ENCODE data around the gene EEF1A2. TPM values are rescaled to one million over a fixed set of nuclear protein-coding genes. Genes with fewer than 3 reads are reported as not detected.
A peak's percentile ranks its signal among the peaks of the same experiment; 100 is the strongest.

EEF1A2 gene
- total and polyA plus RNA-seq, 7 experiments from 2014 or later, result 0.08 to 1.5 (median 0.53) TPM; not detected in 2

GRCh38 chr20:63446216-63447024, 52.5 kb downstream of the EEF1A2 start:
- intact Hi-C loops (cut with micrococcal nuclease), result no loop called here
- ChIA-PET POLR2A (no interaction called here), CTCF (no interaction called here)
- Histone ChIP-seq H3K27ac (ENCODE audit: low read depth, low read length) (no peak overlapping the region), H3K4me3 (ENCODE audit: low read length) (no peak overlapping the region), H3K4me1 (ENCODE audit: control insufficient read depth in 2 of 2, insufficient read depth in 2 of 2, low read length in 2 of 2) (peaks cover 10 to 11% of the 10 kb centered on the region in 2 donors), H3K27me3 (ENCODE audit: control insufficient read depth in 2 of 2, insufficient read depth in 2 of 2, low read length in 2 of 2) (no peaks in the 10 kb centered on the region), H3K9me3 (ENCODE audit: control insufficient read depth in 2 of 3, low read length in 3 of 3) (no peaks in the 10 kb centered on the region), H3K36me3 (ENCODE audit: control insufficient read depth in 2 of 3, insufficient read depth in 3 of 3, low read length in 3 of 3) (no peaks in the 10 kb centered on the region)
- no peak overlapping the region for H3K4me3 Mint-ChIP-seq
- no peak for DNase-seq
- no peak overlapping the region for H3K27ac Mint-ChIP-seq
- H3K9me3 Mint-ChIP-seq, result peaks cover 0 to 12% (median 0%) of the 10 kb centered on the region in 11 donors
- H3K4me1 Mint-ChIP-seq, result peaks cover 5 to 17% (median 10%) of the 10 kb centered on the region in 7 donors
- ATAC-seq, result no peak
- H3K27me3 Mint-ChIP-seq, result peaks cover 0 to 18% (median 5%) of the 10 kb centered on the region in 5 donors
- H3K36me3 Mint-ChIP-seq, result peaks cover 0 to 3% (median 0%) of the 10 kb centered on the region in 5 donors

GRCh38 chr20:63445075-63445734, 53.7 kb downstream of the EEF1A2 start:
- Histone ChIP-seq H3K4me3 (ENCODE audit: low read length) (no peak overlapping the region), H3K27me3 (ENCODE audit: control insufficient read depth in 2 of 2, insufficient read depth in 2 of 2, low read length in 2 of 2) (no peaks in the 10 kb centered on the region), H3K27ac (ENCODE audit: low read depth, low read length) (no peak overlapping the region), H3K36me3 (ENCODE audit: control insufficient read depth in 2 of 3, insufficient read depth in 3 of 3, low read length in 3 of 3) (no peaks in the 10 kb centered on the region), H3K9me3 (ENCODE audit: control insufficient read depth in 2 of 3, low read length in 3 of 3) (no peaks in the 10 kb centered on the region), H3K4me1 (ENCODE audit: control insufficient read depth in 2 of 2, insufficient read depth in 2 of 2, low read length in 2 of 2) (peaks cover 16 to 17% of the 10 kb centered on the region in 2 donors)
- ChIA-PET POLR2A (no interaction called here), CTCF (no interaction called here)
- H3K27me3 Mint-ChIP-seq, result peaks cover 0 to 18% (median 5%) of the 10 kb centered on the region in 5 donors
- intact Hi-C loops (cut with micrococcal nuclease), result no loop called here
- ATAC-seq (no peak), DNase-seq (no peak)
- no peak overlapping the region for H3K4me3 Mint-ChIP-seq
- peaks cover 0 to 3% (median 0%) of the 10 kb centered on the region in 5 donors for H3K36me3 Mint-ChIP-seq
- peaks cover 0 to 12% (median 0%) of the 10 kb centered on the region in 11 donors for H3K9me3 Mint-ChIP-seq
- no peak overlapping the region for H3K27ac Mint-ChIP-seq
- peaks cover 9 to 22% (median 14%) of the 10 kb centered on the region in 7 donors for H3K4me1 Mint-ChIP-seq

GRCh38 chr20:63444548-63444947, 54.3 kb downstream of the EEF1A2 start:
- H3K4me3 ChIP-seq (ENCODE audit: low read length), result no peak overlapping the region
- POLR2A ChIA-PET, result no interaction called here
- H3K4me3 Mint-ChIP-seq, result no peak overlapping the region
- H3K36me3 Mint-ChIP-seq, result peaks cover 0 to 3% (median 0%) of the 10 kb centered on the region in 5 donors
- no peak overlapping the region for H3K27ac Mint-ChIP-seq
- no peak for DNase-seq
- peaks cover 9 to 22% (median 14%) of the 10 kb centered on the region in 7 donors for H3K4me1 Mint-ChIP-seq
- no peaks in the 10 kb centered on the region for H3K27me3 ChIP-seq (ENCODE audit: control insufficient read depth in 2 of 2, insufficient read depth in 2 of 2, low read length in 2 of 2)
- H3K9me3 ChIP-seq (ENCODE audit: control insufficient read depth in 2 of 3, low read length in 3 of 3), result no peaks in the 10 kb centered on the region
- peaks cover 0 to 18% (median 5%) of the 10 kb centered on the region in 5 donors for H3K27me3 Mint-ChIP-seq
- peaks cover 0 to 12% (median 0%) of the 10 kb centered on the region in 11 donors for H3K9me3 Mint-ChIP-seq
- intact Hi-C loops (cut with micrococcal nuclease), result loop anchor here in 1 of 2 donors (5.0 kb wide), 1 partner anchor 263 kb away; the partner anchor contains the start of genes ARFRP1 and ZGPAT
- no peak overlapping the region for H3K27ac ChIP-seq (ENCODE audit: low read depth, low read length)
- H3K36me3 ChIP-seq (ENCODE audit: control insufficient read depth in 2 of 3, insufficient read depth in 3 of 3, low read length in 3 of 3), result no peaks in the 10 kb centered on the region
- ATAC-seq, result no peak
- peaks cover 16 to 17% of the 10 kb centered on the region in 2 donors for H3K4me1 ChIP-seq (ENCODE audit: control insufficient read depth in 2 of 2, insufficient read depth in 2 of 2, low read length in 2 of 2)
- CTCF ChIA-PET, result no interaction called here

- ChIA-PET CTCF (no interaction called here), POLR2A (no interaction called here)
- ATAC-seq, result no peak
- no peak overlapping the region for H3K27ac ChIP-seq (ENCODE audit: low read depth, low read length)
- peaks cover 0 to 12% (median 0%) of the 10 kb centered on the region in 11 donors for H3K9me3 Mint-ChIP-seq
- no peaks in the 10 kb centered on the region for H3K9me3 ChIP-seq (ENCODE audit: control insufficient read depth in 2 of 3, low read length in 3 of 3)
- peaks cover 0 to 3% (median 0%) of the 10 kb centered on the region in 5 donors for H3K36me3 Mint-ChIP-seq
- H3K4me3 ChIP-seq (ENCODE audit: low read length), result no peak overlapping the region
- no peak overlapping the region for H3K4me3 Mint-ChIP-seq
- intact Hi-C loops (cut with micrococcal nuclease), result loop anchor here in 1 of 2 donors (5.0 kb wide), 1 partner anchor 264 kb away; the partner anchor contains the start of genes ARFRP1 and ZGPAT
- H3K4me1 ChIP-seq (ENCODE audit: control insufficient read depth in 2 of 2, insufficient read depth in 2 of 2, low read length in 2 of 2), result peaks cover 16 to 17% of the 10 kb centered on the region in 2 donors
- no peak for DNase-seq
- peaks cover 9 to 22% (median 14%) of the 10 kb centered on the region in 7 donors for H3K4me1 Mint-ChIP-seq
- no peaks in the 10 kb centered on the region for H3K27me3 ChIP-seq (ENCODE audit: control insufficient read depth in 2 of 2, insufficient read depth in 2 of 2, low read length in 2 of 2)
- H3K27ac Mint-ChIP-seq, result no peak overlapping the region
- peaks cover 0 to 14% (median 5%) of the 10 kb centered on the region in 5 donors for H3K27me3 Mint-ChIP-seq
- no peaks in the 10 kb centered on the region for H3K36me3 ChIP-seq (ENCODE audit: control insufficient read depth in 2 of 3, insufficient read depth in 3 of 3, low read length in 3 of 3)
These were observed 55.1 kb downstream of the EEF1A2 start for GRCh38 chr20:63443606-63444395.

GRCh38 chr20:63442100-63442493, 56.8 kb downstream of the EEF1A2 start:
- intact Hi-C loops (cut with micrococcal nuclease), result loop anchor here in 1 of 2 donors (5.0 kb wide), 1 partner anchor 265 kb away; the partner anchor contains the start of genes ARFRP1 and ZGPAT
- H3K9me3 Mint-ChIP-seq, result peaks cover 0 to 12% (median 0%) of the 10 kb centered on the region in 11 donors
- ATAC-seq (peak; percentile 77), DNase-seq (peak in 8 of 9 donors; percentile 44 to 65 (median 48))
- H3K36me3 Mint-ChIP-seq, result peaks cover 0 to 3% (median 0%) of the 10 kb centered on the region in 5 donors
- peaks cover under 1 to 4% (median 2%) of the 10 kb centered on the region in 5 donors for H3K27me3 Mint-ChIP-seq
- ChIA-PET POLR2A (no interaction called here), CTCF (no interaction called here)
- Histone ChIP-seq H3K27ac (ENCODE audit: low read depth, low read length) (no peak overlapping the region), H3K9me3 (ENCODE audit: control insufficient read depth in 2 of 3, low read length in 3 of 3) (no peaks in the 10 kb centered on the region), H3K4me1 (ENCODE audit: control insufficient read depth in 2 of 2, insufficient read depth in 2 of 2, low read length in 2 of 2) (peaks cover 16 to 17% of the 10 kb centered on the region in 2 donors), H3K4me3 (ENCODE audit: low read length) (no peak overlapping the region), H3K36me3 (ENCODE audit: control insufficient read depth in 2 of 3, insufficient read depth in 3 of 3, low read length in 3 of 3) (no peaks in the 10 kb centered on the region), H3K27me3 (ENCODE audit: control insufficient read depth in 2 of 2, insufficient read depth in 2 of 2, low read length in 2 of 2) (no peaks in the 10 kb centered on the region)
- H3K27ac Mint-ChIP-seq, result peak overlapping the region in 1 of 9 donors; percentile 60
- peaks cover 9 to 22% (median 14%) of the 10 kb centered on the region in 7 donors for H3K4me1 Mint-ChIP-seq
- H3K4me3 Mint-ChIP-seq, result peak overlapping the region in 2 of 10 donors; percentile 11 to 65
